Glomerular visceral epithelial cell (primary cell): ENCODE data around the gene CCDC187.
A peak's percentile ranks its signal among the peaks of the same experiment; 100 is the strongest.

ENCODE experiments used
- DNase-seq: peaks from one replicate; pipeline ENCODE4 v3.0.0-alpha.2; 2016; ENCODE audit errors: extremely low spot score

Gene CCDC187

GRCh38 chr9:136311051-136312008, 7.4 kb upstream of the CCDC187 start:
- DNase-seq: no peak

GRCh38 chr9:136310273-136311030, 6.6 kb upstream of the CCDC187 start:
- no peak for DNase-seq

GRCh38 chr9:136309806-136310220, 5.9 kb upstream of the CCDC187 start:
- no peak for DNase-seq

GRCh38 chr9:136309101-136309801, 5.4 kb upstream of the CCDC187 start:
- DNase-seq: peak; percentile 72

GRCh38 chr9:136308702-136309053, 4.8 kb upstream of the CCDC187 start:
- DNase-seq: no peak

GRCh38 chr9:136308006-136308701, 4.3 kb upstream of the CCDC187 start:
- no peak for DNase-seq

- DNase-seq: no peak
Observed at GRCh38 chr9:136307215-136307750, 3.4 kb upstream of the CCDC187 start.

- no peak for DNase-seq
Observed at GRCh38 chr9:136306211-136307208, 2.6 kb upstream of the CCDC187 start.

GRCh38 chr9:136305804-136306203, 1.9 kb upstream of the CCDC187 start:
- no peak for DNase-seq

- DNase-seq: no peak
Observed at GRCh38 chr9:136304981-136305380, 1.1 kb upstream of the CCDC187 start.

GRCh38 chr9:136304456-136304855, 562 bp upstream of the CCDC187 start:
- DNase-seq: no peak

- DNase-seq: no peak
Observed at GRCh38 chr9:136303066-136303824, 649 bp downstream of the CCDC187 start.

- no peak for DNase-seq
Observed at GRCh38 chr9:136302527-136302926, 1.4 kb downstream of the CCDC187 start.

- no peak for DNase-seq
Observed at GRCh38 chr9:136300866-136301265, 3.0 kb downstream of the CCDC187 start.

GRCh38 chr9:136300016-136300545, 3.8 kb downstream of the CCDC187 start:
- DNase-seq: no peak

- no peak for DNase-seq
Observed at GRCh38 chr9:136299541-136299940, 4.4 kb downstream of the CCDC187 start.

GRCh38 chr9:136299116-136299515, 4.8 kb downstream of the CCDC187 start:
- DNase-seq: no peak

GRCh38 chr9:136297766-136298735, 5.8 kb downstream of the CCDC187 start:
- DNase-seq: no peak
